GM21717 (cell line): Measurements from ENCODE around the gene GJB4.
"Not testable (repeated sequence)": the region's sequence is repeated elsewhere in the genome, so short reads cannot be mapped to it uniquely, and the experiment has no call there.

Experiments used
- ATAC-seq: cut with Tn5 transposase; IDR thresholded peaks from one replicate; pipeline ENCODE4 v1.9.1; 2021; ENCODE audit warnings: mild to moderate bottlenecking, moderate library complexity; ENCODE audit not compliant: unreplicated experiment

GJB4 gene

DNA sequence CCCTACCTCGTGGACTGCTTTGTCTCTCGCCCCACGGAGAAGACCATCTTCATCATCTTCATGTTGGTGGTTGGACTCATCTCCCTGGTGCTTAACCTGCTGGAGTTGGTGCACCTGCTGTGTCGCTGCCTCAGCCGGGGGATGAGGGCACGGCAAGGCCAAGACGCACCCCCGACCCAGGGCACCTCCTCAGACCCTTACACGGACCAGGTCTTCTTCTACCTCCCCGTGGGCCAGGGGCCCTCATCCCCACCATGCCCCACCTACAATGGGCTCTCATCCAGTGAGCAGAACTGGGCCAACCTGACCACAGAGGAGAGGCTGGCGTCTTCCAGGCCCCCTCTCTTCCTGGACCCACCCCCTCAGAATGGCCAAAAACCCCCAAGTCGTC is 35.2 kb downstream of the GJB4 start:
- no peak for ATAC-seq

DNA sequence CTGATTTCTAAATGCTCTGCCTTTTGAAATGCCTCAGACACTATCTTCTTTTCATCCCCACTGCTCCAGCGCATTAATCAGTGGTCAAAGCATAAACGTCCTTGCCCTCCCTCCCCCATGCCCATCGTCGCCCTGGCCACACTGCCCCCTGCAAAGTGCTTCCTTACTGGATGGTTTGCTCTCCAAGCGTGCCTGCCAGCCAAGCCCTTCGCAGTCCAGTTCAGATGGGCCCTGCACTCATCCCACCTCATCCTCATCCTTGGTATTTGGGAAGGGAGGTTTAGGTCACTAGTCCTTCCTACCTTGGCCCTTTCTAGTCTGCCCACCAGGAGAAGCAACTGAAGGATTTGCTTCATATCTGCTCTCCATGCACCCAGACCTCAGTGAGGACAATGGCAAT is 36.4 kb downstream of the GJB4 start:
- ATAC-seq = no peak

DNA sequence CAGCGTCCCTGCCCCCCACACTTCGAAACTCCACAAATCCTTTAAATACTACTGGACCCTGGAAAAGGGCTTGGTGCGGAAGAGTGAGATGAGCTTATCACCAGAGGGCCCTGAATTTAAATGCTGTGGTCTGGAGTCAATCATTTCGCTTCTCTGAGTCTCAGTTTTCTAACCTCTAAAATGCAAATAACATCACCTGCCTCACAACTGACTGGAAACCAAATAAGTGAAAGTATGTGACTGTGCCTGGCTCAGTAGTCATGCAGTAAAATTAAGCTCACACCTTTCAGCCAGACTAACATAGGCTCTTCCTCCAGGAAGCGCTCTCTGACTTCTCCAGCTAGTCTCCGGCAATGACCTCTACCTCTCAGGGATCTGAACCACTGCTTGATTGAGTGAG is 37.5 kb downstream of the GJB4 start:
- ATAC-seq = no peak

DNA sequence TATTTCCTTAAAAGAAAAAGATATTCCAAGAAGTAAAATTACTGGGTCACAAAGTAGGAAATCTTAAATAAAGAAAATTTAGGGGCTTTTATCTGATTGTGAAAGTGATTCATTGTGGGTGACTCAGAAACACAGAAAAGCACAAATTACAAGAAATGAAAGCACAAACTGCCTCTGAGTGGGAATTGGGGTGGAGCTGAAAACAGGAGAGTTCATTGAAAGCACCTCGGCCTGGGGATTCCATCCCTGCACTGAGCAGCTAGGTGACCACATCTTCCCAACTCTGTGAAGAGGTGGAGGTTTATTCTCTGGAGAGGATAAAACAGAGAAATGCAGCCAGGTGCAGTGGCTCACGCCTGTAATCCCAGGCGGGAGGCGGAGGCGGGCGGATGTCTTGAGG is 40.7 kb downstream of the GJB4 start:
- no peak for ATAC-seq

DNA sequence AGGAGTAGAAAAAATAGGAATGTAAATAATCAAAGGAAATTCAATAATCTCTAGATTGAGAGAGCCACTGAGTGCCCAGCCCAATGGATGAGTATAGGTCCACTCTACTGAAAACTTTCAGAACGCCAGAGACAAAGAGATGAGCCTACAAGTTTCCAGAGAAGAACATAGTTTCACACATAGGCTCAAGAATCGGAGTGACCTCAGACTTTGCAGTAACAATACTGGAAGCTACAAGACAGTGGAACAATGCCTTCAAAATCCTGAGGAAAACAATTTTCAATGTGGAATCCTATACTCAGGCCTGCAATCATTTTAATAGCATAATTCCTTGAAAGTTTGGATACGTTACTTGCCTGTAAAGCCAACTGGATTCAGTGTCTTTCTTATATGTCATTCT is 44.2 kb downstream of the GJB4 start:
- ATAC-seq = no peak

DNA sequence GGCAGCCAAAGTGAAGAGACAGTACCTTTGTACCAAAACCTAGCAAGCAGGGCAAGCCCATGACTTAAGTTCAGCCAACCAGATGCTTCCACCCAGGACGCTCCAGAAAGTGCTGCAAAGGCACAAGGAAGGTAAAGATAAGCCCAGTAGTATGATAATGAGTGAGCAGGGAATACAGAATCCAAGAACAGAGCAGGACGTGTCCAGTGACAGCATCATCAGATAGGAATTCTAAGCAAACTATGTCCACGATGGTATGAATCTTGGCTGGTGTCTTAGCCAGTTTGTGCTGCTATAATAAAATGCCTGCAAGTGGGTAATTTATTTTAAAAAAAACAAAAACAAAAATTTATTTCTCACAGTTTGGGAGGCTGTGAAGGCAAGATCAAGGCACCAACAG is 46.9 kb downstream of the GJB4 start:
- no peak for ATAC-seq

DNA sequence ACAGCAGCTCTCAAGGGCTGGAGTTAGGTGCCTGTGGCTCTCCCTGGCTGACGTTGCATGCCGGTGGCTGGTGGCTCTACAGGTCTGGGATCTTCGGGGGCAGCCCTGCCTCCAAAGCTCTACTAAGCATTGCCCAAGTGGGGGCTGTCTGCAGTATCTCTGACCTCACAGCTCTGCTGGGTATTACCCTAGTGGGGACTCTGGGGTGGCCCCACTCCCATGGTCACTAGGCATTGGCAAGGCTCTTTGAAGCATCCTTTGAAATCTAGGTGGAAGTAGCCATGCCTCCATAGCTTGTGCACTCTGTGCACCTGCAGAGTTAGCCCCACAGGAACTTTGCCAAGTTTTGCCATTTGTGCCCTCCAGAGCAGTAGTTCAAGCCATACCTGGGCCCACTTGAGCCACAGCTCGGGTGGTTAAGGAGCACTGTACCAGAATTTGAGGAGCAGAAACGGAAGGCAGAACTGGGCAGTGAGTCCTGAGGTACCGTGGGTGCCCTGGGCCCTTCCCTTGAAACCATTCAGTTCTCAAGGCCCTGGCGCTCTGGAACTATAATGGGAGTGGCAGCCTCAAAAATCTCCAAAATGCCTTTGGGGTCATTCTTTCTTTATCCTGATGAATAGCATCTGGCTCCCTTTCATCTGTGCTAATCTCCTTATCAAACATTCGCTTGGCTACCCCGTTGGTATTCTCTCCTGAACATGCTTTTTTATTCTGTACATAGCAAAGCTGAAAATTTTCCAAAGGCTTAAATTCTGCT is 48.7 kb downstream of the GJB4 start:
- no peak for ATAC-seq

DNA sequence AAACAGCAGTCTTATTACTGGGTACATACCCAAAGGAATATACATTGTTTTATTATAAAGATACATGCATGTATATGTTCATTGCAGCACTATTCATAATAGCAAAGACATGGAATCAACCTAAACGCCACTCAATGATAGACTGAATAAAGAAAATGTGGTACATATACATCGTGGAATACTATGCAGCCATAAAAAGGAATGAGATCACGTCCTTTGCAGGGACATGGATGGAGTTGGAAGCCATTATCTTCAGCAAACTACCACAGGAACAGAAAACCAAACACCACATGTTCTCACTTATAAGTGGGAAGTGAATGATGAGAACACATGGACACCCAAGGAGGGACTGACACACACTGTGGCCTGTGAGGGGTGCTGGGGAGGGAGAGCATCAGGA is 51.2 kb downstream of the GJB4 start:
- ATAC-seq = not testable (repeated sequence)
